ENCODE measurements around the gene MOB2.
"Not testable (repeated sequence)": the region's sequence is repeated elsewhere in the genome, so short reads cannot be mapped to it uniquely, and the experiment has no call there.

Gene MOB2

DNA sequence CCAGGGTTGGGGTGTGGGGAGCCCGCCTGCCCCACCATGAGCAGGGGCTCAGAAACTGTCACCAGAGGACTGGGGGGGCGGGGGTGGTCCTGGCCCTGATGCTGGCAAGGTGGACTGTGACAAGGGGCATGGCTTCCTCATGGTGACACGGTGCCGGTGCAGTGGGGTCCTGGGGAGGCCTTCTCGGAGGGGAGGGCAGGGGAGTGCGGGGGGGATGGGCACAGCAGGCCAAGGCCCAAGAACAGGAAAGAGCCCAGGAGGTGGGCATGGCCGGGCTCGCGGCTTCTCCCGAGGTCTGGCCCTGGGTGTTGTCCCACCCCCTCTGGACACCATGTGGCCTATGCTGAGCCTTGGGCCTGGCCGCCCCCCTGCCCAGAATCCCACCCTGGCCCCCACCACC, 47.2 kb downstream of the MOB2 start:
- DNase-seq (ENCODE audit: low spot score) = no peak

- DNase-seq (ENCODE audit: low spot score) = no peak
These were observed 47.6 kb downstream of the MOB2 start for GRCh38 chr11:1438967-1439330.

DNA sequence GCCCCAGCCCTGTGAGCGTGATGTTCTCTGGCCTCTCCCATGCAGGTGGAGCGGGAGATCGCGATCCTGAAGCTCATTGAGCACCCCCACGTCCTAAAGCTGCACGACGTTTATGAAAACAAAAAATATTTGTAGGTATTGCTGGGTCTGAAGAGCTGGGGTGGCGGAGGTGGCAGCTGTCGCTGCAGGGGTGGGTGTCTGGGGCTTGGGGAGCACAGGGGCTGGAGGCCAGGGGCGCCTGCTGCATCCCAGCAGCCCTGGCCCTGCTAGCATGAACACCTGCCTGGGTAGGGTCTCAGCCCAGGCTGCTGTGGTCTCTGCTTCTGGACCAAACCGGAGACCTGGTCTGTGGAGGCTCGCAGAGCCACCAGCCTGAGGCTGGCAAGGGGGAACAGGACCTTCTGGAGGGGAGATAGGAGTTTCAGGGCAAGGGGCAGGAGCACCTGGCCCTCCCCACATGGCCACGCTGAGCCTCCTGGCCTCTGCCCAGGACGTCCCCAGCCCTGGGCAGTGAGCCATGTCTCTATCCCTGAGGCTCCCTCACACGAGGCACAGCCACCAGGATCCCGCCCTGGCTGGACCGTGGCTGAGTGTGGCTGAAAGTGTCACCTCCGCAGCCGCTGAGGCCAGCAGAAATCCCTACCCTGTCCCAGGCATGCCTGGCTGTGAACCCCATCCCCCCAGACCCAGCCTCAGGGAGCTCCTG, 48.2 kb downstream of the MOB2 start:
- no peak for DNase-seq (ENCODE audit: low spot score)

GRCh38 chr11:1437500-1437899, 49.1 kb downstream of the MOB2 start:
- DNase-seq (ENCODE audit: low spot score) = no peak

DNA sequence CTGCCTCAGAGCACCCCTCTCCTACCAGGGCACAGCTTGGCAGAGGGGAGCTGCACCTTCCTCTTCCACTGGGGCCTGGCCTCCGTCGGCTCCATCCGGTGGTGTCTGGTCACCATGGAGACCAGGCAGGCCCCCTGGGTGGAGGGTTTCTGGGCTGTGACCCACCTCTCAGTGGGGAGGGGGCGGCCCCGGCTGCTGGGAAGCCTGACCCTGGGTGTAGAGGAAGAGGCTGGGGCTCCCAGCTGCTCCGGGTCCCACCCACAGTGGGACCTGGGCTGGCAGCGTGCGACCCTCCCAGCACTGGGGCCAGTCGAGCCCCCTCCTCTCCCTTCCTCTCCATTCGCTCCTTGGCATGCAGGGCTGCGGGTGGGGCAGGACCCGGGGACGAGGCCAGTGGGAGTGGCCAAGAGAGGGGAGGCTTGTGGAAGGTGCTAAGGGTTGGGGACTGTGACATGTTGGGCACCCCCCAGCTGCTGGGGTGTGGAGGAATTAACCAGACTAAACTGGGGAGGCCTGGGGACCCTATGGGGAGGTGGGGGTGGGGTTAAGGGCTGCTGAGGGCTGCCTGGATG, 50.0 kb downstream of the MOB2 start:
- DNase-seq (ENCODE audit: low spot score) = no peak

DNA sequence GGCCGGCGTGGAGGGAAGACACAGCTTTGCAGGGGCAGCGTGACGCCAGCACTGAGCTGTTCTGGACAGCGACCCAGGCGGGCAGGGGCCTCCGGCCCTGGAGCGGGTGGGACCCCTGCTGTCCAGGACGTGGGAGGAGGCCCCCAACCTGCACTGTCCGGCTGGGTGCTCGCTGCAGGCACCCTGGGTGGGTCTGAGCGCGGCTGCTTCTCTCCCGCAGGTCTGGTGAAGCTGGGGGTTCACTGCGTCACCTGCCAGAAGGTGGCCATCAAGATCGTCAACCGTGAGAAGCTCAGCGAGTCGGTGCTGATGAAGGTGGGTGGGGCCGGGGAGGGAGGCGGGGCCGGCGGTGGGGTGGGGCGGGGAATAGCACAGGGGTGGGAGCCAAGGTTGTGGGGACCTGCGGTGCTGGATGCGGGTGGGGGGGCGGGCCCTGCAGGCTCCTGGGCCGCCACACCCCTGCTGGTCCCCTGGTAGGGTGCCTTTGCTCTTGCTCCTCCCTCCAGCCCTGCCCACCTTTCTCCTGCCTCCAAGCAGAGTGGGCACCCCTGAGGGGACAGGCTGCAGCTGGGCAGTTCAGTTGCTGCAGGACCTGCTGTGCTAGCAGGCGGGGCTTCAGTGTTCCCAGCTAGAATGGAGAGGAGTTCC, 50.6 kb downstream of the MOB2 start:
- no peak for DNase-seq (ENCODE audit: low spot score)

GRCh38 chr11:1435479-1435819, 51.1 kb downstream of the MOB2 start:
- not testable (repeated sequence) for DNase-seq (ENCODE audit: low spot score)

- no peak for DNase-seq (ENCODE audit: low spot score)
These were observed 52.5 kb downstream of the MOB2 start for GRCh38 chr11:1433977-1434640.

DNA sequence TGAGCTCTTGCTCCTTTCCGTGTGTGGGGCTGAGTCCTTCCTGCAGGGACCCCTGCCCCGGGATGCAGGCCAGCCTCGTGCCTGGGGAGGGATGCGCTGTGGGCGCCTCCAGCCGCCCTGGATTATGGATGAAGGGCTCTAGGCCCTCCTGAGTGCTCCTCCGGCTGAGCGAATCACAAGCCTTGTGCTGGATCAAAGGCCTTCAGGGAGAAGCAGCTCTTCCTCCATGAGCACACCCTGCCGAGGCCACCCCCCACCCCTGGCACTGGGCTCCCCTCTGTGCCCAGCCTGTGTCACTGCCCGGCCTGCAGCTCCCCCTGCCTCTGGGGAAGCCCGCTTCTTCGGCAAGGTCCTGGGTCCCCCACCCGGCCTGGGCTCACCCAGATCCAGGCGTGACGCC, 53.0 kb downstream of the MOB2 start:
- no peak for DNase-seq (ENCODE audit: low spot score)

- no peak for DNase-seq (ENCODE audit: low spot score)
These were observed 57.7 kb downstream of the MOB2 start for GRCh38 chr11:1428762-1429316.

GRCh38 chr11:1425439-1425838, 61.1 kb downstream of the MOB2 start:
- DNase-seq (ENCODE audit: low spot score) = no peak

GRCh38 chr11:1425006-1425405, 61.6 kb downstream of the MOB2 start:
- no peak for DNase-seq (ENCODE audit: low spot score)

- not testable (repeated sequence) for DNase-seq (ENCODE audit: low spot score)
These were observed 63.2 kb downstream of the MOB2 start for GRCh38 chr11:1423406-1423805.

- DNase-seq (ENCODE audit: low spot score) = no peak
These were observed 63.6 kb downstream of the MOB2 start for GRCh38 chr11:1422981-1423380.

- DNase-seq (ENCODE audit: low spot score) = no peak
These were observed 64.1 kb downstream of the MOB2 start for GRCh38 chr11:1422481-1422880.

DNA sequence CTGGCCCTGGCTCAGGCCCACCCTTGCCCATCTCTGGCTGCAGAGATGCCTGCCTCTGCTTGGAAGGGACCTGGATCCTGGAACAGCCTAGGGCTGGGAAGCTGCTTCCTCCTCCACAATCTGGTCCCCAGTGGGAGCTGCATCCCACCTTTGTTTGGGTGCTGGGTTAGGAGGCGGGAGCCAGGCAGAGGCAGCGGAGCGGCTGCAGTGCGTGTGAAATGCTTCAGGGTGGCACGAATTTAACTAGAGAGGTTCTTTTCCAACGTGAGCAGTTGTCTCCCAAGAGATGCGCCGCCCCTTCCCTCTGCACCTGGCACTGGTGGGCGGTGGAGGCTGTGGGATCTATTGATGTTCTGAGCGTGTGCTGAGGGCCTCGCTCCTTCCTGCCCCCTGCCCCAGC, 65.3 kb downstream of the MOB2 start:
- no peak for DNase-seq (ENCODE audit: low spot score)

- DNase-seq (ENCODE audit: low spot score) = no peak
These were observed 66.8 kb downstream of the MOB2 start for GRCh38 chr11:1419811-1420210.
